Smooth muscle cell (in vitro differentiated cells): Measurements from ENCODE around the gene LRP2BP. TPM values are rescaled to one million over a fixed set of nuclear protein-coding genes. Genes with fewer than 3 reads are reported as not detected.

ENCODE experiments used
- DNase-seq: peaks from one replicate; lab custom pipeline; 2025; ENCODE audit not compliant: unreplicated experiment; lab: John Stamatoyannopoulos, UW
- H2AFZ ChIP-seq: fragments of 200-600 bp; sonication (generic); 2 replicates; pipeline ENCODE4 v1.6.0; 2016; ENCODE audit warnings: antibody characterized with exemption, low read depth, mild to moderate bottlenecking
- H3F3A ChIP-seq: fragments of 200-600 bp; sonication (generic); 2 replicates; pipeline ENCODE4 v1.6.0; 2017; ENCODE audit warnings: antibody characterized with exemption, low read depth
- H3K27ac ChIP-seq: fragments of 200-600 bp; sonication (generic); 2 replicates; pipeline ENCODE4 v1.5.1; 2016; ENCODE audit warnings: low read depth, mild to moderate bottlenecking
- H3K27me3 ChIP-seq: fragments of 200-600 bp; sonication (generic); 2 replicates; pipeline ENCODE4 v1.6.1; 2016; ENCODE audit warnings: low read depth, mild to moderate bottlenecking
- H3K36me3 ChIP-seq: fragments of 200-600 bp; sonication (generic); 2 replicates; pipeline ENCODE4 v1.5.1; 2016; ENCODE audit warnings: low read depth
- H3K4me1 ChIP-seq: fragments of 200-600 bp; sonication (generic); 2 replicates; pipeline ENCODE4 v1.5.1; 2016; ENCODE audit warnings: low read depth
- H3K4me2 ChIP-seq: fragments of 200-600 bp; sonication (generic); 2 replicates; pipeline ENCODE4 v1.6.0; 2016; ENCODE audit warnings: mild to moderate bottlenecking
- H3K4me3 ChIP-seq: fragments of 200-600 bp; sonication (generic); 2 replicates; pipeline ENCODE4 v1.5.1; 2016; ENCODE audit warnings: mild to moderate bottlenecking
- H3K79me2 ChIP-seq: fragments of 200-600 bp; sonication (generic); 2 replicates; pipeline ENCODE4 v1.6.0; 2016; ENCODE audit warnings: low read depth, mild to moderate bottlenecking
- H3K9ac ChIP-seq: fragments of 200-600 bp; sonication (generic); 2 replicates; pipeline ENCODE4 v1.6.0; 2016; ENCODE audit warnings: low read depth
- H3K9me3 ChIP-seq: fragments of 200-600 bp; sonication (generic); replicated peaks from 2 replicates; pipeline ENCODE4 v1.5.1; 2016; ENCODE audit warnings: low read depth
- H4K20me1 ChIP-seq: fragments of 200-600 bp; sonication (generic); 2 replicates; pipeline ENCODE4 v1.6.0; 2016; ENCODE audit warnings: low read depth
- CTCF ChIP-seq: fragments of 200-600 bp; sonication (generic); IDR thresholded peaks from 2 replicates; pipeline ENCODE4 v1.5.1; 2017; ENCODE audit warnings: borderline replicate concordance, mild to moderate bottlenecking, antibody characterized with exemption; ENCODE audit not compliant: insufficient read depth, poor library complexity, severe bottlenecking
- WGBS: methylation state at CpG from one replicate; pipeline ENCODE4 v1.1.7; 2016; ENCODE audit warnings: low lambda C conversion rate; 5-methylcytosine and 5-hydroxymethylcytosine counted together
- polyA plus RNA-seq: library from polyadenylated mRNA; unstranded; fragments of >200 nt; fragmentation: Nextera tagmentation; extraction: Ambion mirVana; gene quantifications from 2 replicates; pipeline ENCODE4 v1.2.1, GENCODE V29; 2016
- total RNA-seq: library from RNA; depleted of rRNA; stranded (reverse); fragments of >200 nt; gene quantifications from 2 replicates; pipeline ENCODE4 v1.2.3, GENCODE V29; 2014

LRP2BP gene
- total and polyA plus RNA-seq, 2 experiments from 2014 or later, result 0.48 to 1.4 TPM

- Histone ChIP-seq H3F3A (no peaks in the 10 kb centered on the region), H3K79me2 (peaks cover 31% of the 10 kb centered on the region), H3K4me2 (peak within 1 kb of the TSS; percentile 91), H4K20me1 (peaks cover 14% of the 10 kb centered on the region), H3K27me3 (no peaks in the 10 kb centered on the region), H3K9ac (peak within 1 kb of the TSS; percentile 96), H3K9me3 (no peaks in the 10 kb centered on the region), H2AFZ (peak within 1 kb of the TSS; percentile 60), H3K27ac (peak within 1 kb of the TSS; percentile 91), H3K36me3 (no peaks in the 10 kb centered on the region), H3K4me1 (peaks cover 20% of the 10 kb centered on the region), H3K4me3 (peak within 1 kb of the TSS; percentile 72)
- TF ChIP-seq CTCF, result no peak
- DNase-seq, result peak; percentile 89
- WGBS, result under 1% methylated on average over 65 of the region's 66 CpGs
These were observed 30.1 kb upstream of the LRP2BP start, which contains the start of gene UFSP2 for GRCh38 chr4:185425647-185426352. TSS of gene UFSP2 (minus strand) at chr4:185425964. CDS start at chr4:185425868, 96 bp downstream.

- peaks cover 38% of the 10 kb centered on the region for H3K79me2 ChIP-seq
- peak overlapping the region; percentile 72 for H3K4me3 ChIP-seq
- no peaks in the 10 kb centered on the region for H3K27me3 ChIP-seq
- H2AFZ ChIP-seq, result peak overlapping the region; percentile 60
- H3K9me3 ChIP-seq, result no peaks in the 10 kb centered on the region
- H3K36me3 ChIP-seq, result no peaks in the 10 kb centered on the region
- no peak for DNase-seq
- no peaks in the 10 kb centered on the region for H3F3A ChIP-seq
- peaks cover 14% of the 10 kb centered on the region for H4K20me1 ChIP-seq
- H3K27ac ChIP-seq, result peak overlapping the region; percentile 91
- WGBS, result 26% methylated on average over 13 of the region's 13 CpGs
- peak overlapping the region; percentile 96 for H3K9ac ChIP-seq
- peaks cover 20% of the 10 kb centered on the region for H3K4me1 ChIP-seq
- TF ChIP-seq CTCF, result no peak
- H3K4me2 ChIP-seq, result peak overlapping the region; percentile 91
These were observed 29.4 kb upstream of the LRP2BP start for GRCh38 chr4:185424905-185425646.

- peaks cover 5% of the 10 kb centered on the region for H3K36me3 ChIP-seq
- no peaks in the 10 kb centered on the region for H3K27me3 ChIP-seq
- WGBS, result 23% methylated on average over 2 of the region's 2 CpGs
- TF ChIP-seq CTCF, result no peak
- H3K27ac ChIP-seq, result peak overlapping the region; percentile 54
- no peak overlapping the region for H3K9ac ChIP-seq
- peak overlapping the region; percentile 71 for H3K4me2 ChIP-seq
- peaks cover 20% of the 10 kb centered on the region for H3K4me1 ChIP-seq
- no peak overlapping the region for H2AFZ ChIP-seq
- peaks cover 46% of the 10 kb centered on the region for H3K79me2 ChIP-seq
- H3K4me3 ChIP-seq, result no peak overlapping the region
- H4K20me1 ChIP-seq, result peaks cover 14% of the 10 kb centered on the region
- no peaks in the 10 kb centered on the region for H3K9me3 ChIP-seq
- H3F3A ChIP-seq, result no peaks in the 10 kb centered on the region
- no peak for DNase-seq
These were observed 25.8 kb upstream of the LRP2BP start for GRCh38 chr4:185421366-185422124.
